Measurements from ENCODE around the gene MRPS2. TPM values are rescaled to one million over a fixed set of nuclear protein-coding genes. Genes with fewer than 3 reads are reported as not detected.

MRPS2 gene
- total RNA-seq, 2 experiments from 2014 or later, result 56.4 to 57.4 TPM

- Mint-ChIP-seq H3K4me1 (ENCODE audit: low read depth) (no peaks in the 10 kb centered on the region), H3K9me3 (no peaks in the 10 kb centered on the region), H3K27me3 (peaks cover 27% of the 10 kb centered on the region), H3K4me3 (no peak overlapping the region), H3K27ac (no peak overlapping the region), H3K36me3 (ENCODE audit: low read depth) (no peaks in the 10 kb centered on the region)
- intact Hi-C loops (cut with micrococcal nuclease), result no loop called here
- CTCF ChIA-PET, result no interaction called here
- no peak for DNase-seq
- TF ChIP-seq, protein P1, sequence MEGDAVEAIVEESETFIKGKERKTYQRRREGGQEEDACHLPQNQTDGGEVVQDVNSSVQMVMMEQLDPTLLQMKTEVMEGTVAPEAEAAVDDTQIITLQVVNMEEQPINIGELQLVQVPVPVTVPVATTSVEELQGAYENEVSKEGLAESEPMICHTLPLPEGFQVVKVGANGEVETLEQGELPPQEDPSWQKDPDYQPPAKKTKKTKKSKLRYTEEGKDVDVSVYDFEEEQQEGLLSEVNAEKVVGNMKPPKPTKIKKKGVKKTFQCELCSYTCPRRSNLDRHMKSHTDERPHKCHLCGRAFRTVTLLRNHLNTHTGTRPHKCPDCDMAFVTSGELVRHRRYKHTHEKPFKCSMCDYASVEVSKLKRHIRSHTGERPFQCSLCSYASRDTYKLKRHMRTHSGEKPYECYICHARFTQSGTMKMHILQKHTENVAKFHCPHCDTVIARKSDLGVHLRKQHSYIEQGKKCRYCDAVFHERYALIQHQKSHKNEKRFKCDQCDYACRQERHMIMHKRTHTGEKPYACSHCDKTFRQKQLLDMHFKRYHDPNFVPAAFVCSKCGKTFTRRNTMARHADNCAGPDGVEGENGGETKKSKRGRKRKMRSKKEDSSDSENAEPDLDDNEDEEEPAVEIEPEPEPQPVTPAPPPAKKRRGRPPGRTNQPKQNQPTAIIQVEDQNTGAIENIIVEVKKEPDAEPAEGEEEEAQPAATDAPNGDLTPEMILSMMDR (IDR thresholded peaks at IDR 0.05), result no peak
- ATAC-seq, result no peak
- POLR2A ChIA-PET, result interaction anchor here (1.1 kb wide), 1 partner anchor 8 kb away, joined by 3 read pairs; no protein-coding TSS in a partner anchor
Measured at GRCh38 chr9:135485385-135485784, 15.1 kb upstream of the MRPS2 start.

DNA sequence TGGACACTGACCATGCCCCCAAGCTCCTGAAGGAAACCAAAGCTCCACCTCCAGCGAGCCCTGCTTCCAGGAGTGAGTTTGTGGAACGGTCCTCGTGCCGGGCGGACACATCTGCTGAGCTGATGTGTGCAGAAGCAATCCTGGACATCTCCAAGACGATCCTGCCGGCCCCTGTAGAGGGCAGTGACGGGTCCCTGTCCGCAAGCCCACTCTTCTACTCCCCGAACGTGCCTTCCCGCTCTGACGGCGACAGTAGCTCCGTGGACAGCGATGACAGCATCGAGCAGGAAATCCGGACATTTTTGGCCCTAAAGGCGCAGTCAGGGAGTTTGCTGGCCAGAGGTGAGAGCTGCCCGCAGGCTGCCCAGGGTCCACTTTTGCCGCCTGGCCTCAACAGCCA lies 14.7 kb upstream of the MRPS2 start:
- Mint-ChIP-seq H3K4me3 (no peak overlapping the region), H3K9me3 (no peaks in the 10 kb centered on the region), H3K27me3 (peaks cover 27% of the 10 kb centered on the region), H3K27ac (no peak overlapping the region), H3K36me3 (ENCODE audit: low read depth) (no peaks in the 10 kb centered on the region), H3K4me1 (ENCODE audit: low read depth) (no peaks in the 10 kb centered on the region)
- POLR2A ChIA-PET, result interaction anchor here (1.1 kb wide), 1 partner anchor 8 kb away, joined by 3 read pairs; no protein-coding TSS in a partner anchor
- DNase-seq (no peak), ATAC-seq (no peak)
- intact Hi-C loops (cut with micrococcal nuclease), result no loop called here
- TF ChIP-seq, protein P1 (IDR thresholded peaks at IDR 0.05), result no peak
- CTCF ChIA-PET, result interaction anchor here (0.9 kb wide), 1 partner anchor 19 kb away, joined by 3 read pairs; no protein-coding TSS in a partner anchor

- intact Hi-C loops (cut with micrococcal nuclease), result no loop called here
- TF ChIP-seq, protein P1 (IDR thresholded peaks at IDR 0.05), result no peak
- DNase-seq, result no peak
- Mint-ChIP-seq H3K36me3 (ENCODE audit: low read depth) (no peaks in the 10 kb centered on the region), H3K4me1 (ENCODE audit: low read depth) (no peaks in the 10 kb centered on the region), H3K9me3 (no peaks in the 10 kb centered on the region), H3K27me3 (peaks cover 24% of the 10 kb centered on the region), H3K4me3 (no peak overlapping the region), H3K27ac (no peak overlapping the region)
- POLR2A ChIA-PET, result interaction anchor here (1.1 kb wide), 1 partner anchor 9 kb away, joined by 3 read pairs; no protein-coding TSS in a partner anchor
- CTCF ChIA-PET, result interaction anchor here (0.9 kb wide), 1 partner anchor 18 kb away, joined by 3 read pairs; no protein-coding TSS in a partner anchor
- no peak for ATAC-seq
Measured at GRCh38 chr9:135486267-135487065, 14.0 kb upstream of the MRPS2 start.

DNA sequence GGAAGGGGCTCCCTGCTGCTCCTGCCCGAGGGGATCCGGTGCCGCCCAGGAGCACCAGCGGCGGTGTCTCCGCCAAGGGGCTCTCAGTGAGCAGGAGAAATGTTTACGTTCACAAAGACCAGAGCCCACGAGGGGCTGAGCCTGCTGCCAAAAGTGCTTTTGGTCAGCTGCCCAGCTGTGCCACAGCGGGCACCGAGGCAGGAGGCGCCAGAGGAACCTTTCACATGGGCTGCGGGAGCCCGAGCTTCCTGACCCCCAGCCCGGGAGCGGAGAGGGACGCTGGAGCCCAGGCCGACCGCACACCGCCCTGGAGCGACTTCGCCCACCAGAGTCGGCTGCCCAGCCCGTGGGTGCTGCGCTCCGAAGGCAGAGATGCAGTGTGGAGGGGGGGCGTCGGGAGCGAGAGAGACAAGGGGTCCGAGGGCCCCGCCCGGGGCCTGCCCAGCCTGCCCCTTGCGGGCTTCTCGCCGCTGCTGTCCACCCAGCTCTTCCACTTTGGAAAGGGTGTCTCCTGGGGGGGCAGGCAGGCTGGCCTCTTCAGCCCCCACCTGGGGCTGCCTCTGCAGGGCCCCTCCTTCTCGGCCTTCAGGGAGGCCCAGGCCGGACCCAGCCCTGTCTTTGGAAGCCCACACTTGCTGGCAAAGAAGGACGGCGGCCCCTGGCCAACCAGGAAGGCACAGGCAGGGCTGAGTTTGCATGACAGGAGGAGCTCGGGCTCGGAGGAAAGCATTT lies 13.0 kb upstream of the MRPS2 start:
- CTCF ChIA-PET, result no interaction called here

More for the DNA sequence above, 13.0 kb upstream of the MRPS2 start:
- POLR2A ChIA-PET, result no interaction called here
- DNase-seq (no peak), ATAC-seq (no peak)
- Mint-ChIP-seq H3K27me3 (peaks cover 18% of the 10 kb centered on the region), H3K36me3 (ENCODE audit: low read depth) (no peaks in the 10 kb centered on the region), H3K4me1 (ENCODE audit: low read depth) (no peaks in the 10 kb centered on the region), H3K9me3 (no peaks in the 10 kb centered on the region), H3K27ac (no peak overlapping the region), H3K4me3 (no peak overlapping the region)
- TF ChIP-seq, protein P1 (IDR thresholded peaks at IDR 0.05), result no peak
- intact Hi-C loops (cut with micrococcal nuclease), result no loop called here
